Transverse colon (tissue), 4 donors: ENCODE measurements around the gene EXOC6. TPM values are rescaled to one million over a fixed set of nuclear protein-coding genes. Genes with fewer than 3 reads are reported as not detected.
"Not testable (repeated sequence)": the region's sequence is repeated elsewhere in the genome, so short reads cannot be mapped to it uniquely, and the experiment has no call there.

Source experiments
- DNase-seq: peaks from one replicate; pipeline ENCODE4 v3.0.0-alpha.2; 2019
- H3K27ac ChIP-seq, 4 donors: fragments of 200-600 bp; sonication (generic); 2 replicates each; pipeline ENCODE4 v1.5.1; 2016 to 2018; ENCODE audit warnings: inconsistent platforms in 4 of 4
- H3K27me3 ChIP-seq: fragments of 200-600 bp; sonication (generic); 2 replicates; pipeline ENCODE4 v1.5.1; 2017; ENCODE audit warnings: inconsistent platforms
- H3K36me3 ChIP-seq, 4 donors: fragments of 200-600 bp; sonication (generic); 2 replicates each; pipeline ENCODE4 v1.5.1; 2017 to 2019; ENCODE audit warnings: inconsistent platforms in 4 of 4
- H3K4me1 ChIP-seq, 4 donors: fragments of 200-600 bp; sonication (generic); 2 replicates each; pipeline ENCODE4 v1.5.1; 2017 to 2020; ENCODE audit warnings: inconsistent platforms in 4 of 4
- H3K4me3 ChIP-seq, 4 donors: fragments of 200-600 bp; sonication (generic); 1 replicate in 1 of 4; 2 replicates in 3 of 4; pipeline versions ENCODE4 v1.5.1 to v1.6.1; 2017 to 2019; ENCODE audit warnings: inconsistent platforms in 4 of 4
- H3K9me3 ChIP-seq, 2 donors: fragments of 200-600 bp; sonication (generic); 2 replicates each; pipeline ENCODE4 v1.5.1; 2017 to 2019; ENCODE audit warnings: inconsistent platforms in 2 of 2
- CTCF ChIP-seq, 5 experiments: fragments of 200-600 bp in 3 of 5; fragments of 450-650 bp in 2 of 5; sonication (generic) in 3 of 5; IDR thresholded peaks; 1 replicate in 2 of 5; 2 replicates in 3 of 5; pipeline ENCODE4 v1.5.1; 2016 to 2017; ENCODE audit warnings: antibody characterized with exemption in 5 of 5, inconsistent platforms in 3 of 5, mild to moderate bottlenecking in 2 of 5, moderate library complexity in 1 of 5
- EP300 ChIP-seq: sonication (generic); formaldehyde crosslinking; IDR thresholded peaks from one replicate; pipeline ENCODE4 v1.6.1; 2017; ENCODE audit warnings: antibody characterized with exemption, low read depth
- POLR2A ChIP-seq: fragments of 450-650 bp; IDR thresholded peaks from one replicate; pipeline ENCODE4 v1.6.1; 2016; ENCODE audit warnings: antibody characterized with exemption, mild to moderate bottlenecking, moderate library complexity
- POLR2AphosphoS5 ChIP-seq, 3 donors: sonication (generic); formaldehyde crosslinking; IDR thresholded peaks; one replicate each; pipeline ENCODE4 v1.6.1; 2016; ENCODE audit warnings: antibody characterized with exemption in 3 of 3
- WGBS, 2 donors: methylation state at CpG; one replicate each; pipeline ENCODE4 v1.1.5; 2018; ENCODE audit warnings: low coverage in 1 of 2; 5-methylcytosine and 5-hydroxymethylcytosine counted together
- in situ Hi-C, 4 donors: fragments of 200-750 bp; cut with MboI; loops; one replicate each; pipeline versions ENCODE4 v1.15.0 to v1.15.1; 2017; ENCODE audit warnings: low sequenced_read_pairs in 3 of 4, low pct_ligation_motif_present in 1 of 4, low pct_unique_long_range_greater_than_20kb in 1 of 4
- intact Hi-C: fragments of 100-400 bp; cut with DNase I; formaldehyde crosslinking; loops from one replicate; pipeline ENCODE4 v1.15.1; 2023; ENCODE audit warnings: low total_unique reads
- total RNA-seq, 4 donors: library from RNA; depleted of rRNA; stranded (reverse); fragments of >200 nt; gene quantifications; one replicate each; pipeline ENCODE4 v1.1.0, GENCODE V29; 2016

Gene EXOC6
- total RNA-seq, 4 donors from 2014 or later: 1.9 to 13.1 (median 11.6) TPM

GRCh38 chr10:92942226-92942625, 93.9 kb downstream of the EXOC6 start:
- DNase-seq: no peak
- H3K27ac ChIP-seq: no peak overlapping the region
- H3K9me3 ChIP-seq: no peaks in the 10 kb centered on the region
- TF ChIP-seq CTCF (IDR thresholded peaks at IDR 0.05) (no peak), EP300 (no peak), POLR2AphosphoS5 (IDR thresholded peaks at IDR 0.05) (no peak), POLR2A (no peak)
- no peak overlapping the region for H3K4me3 ChIP-seq
- H3K36me3 ChIP-seq: peaks cover 0 to 9% (median 0%) of the 10 kb centered on the region in 4 donors
- intact Hi-C loops (no loop called here), in situ Hi-C loops (no loop called here)
- H3K27me3 ChIP-seq: no peaks in the 10 kb centered on the region
- no peaks in the 10 kb centered on the region for H3K4me1 ChIP-seq

- DNase-seq: no peak
- H3K4me1 ChIP-seq: no peaks in the 10 kb centered on the region
- intact Hi-C loops (no loop called here), in situ Hi-C loops (no loop called here)
- H3K4me3 ChIP-seq: no peak overlapping the region
- TF ChIP-seq EP300: no peak
- peaks cover 0 to 11% (median 0%) of the 10 kb centered on the region in 4 donors for H3K36me3 ChIP-seq
- no peaks in the 10 kb centered on the region for H3K9me3 ChIP-seq
- H3K27ac ChIP-seq: no peak overlapping the region
- no peaks in the 10 kb centered on the region for H3K27me3 ChIP-seq
- 83 to 99% methylated on average over 3 of the region's 3 CpGs for WGBS, 2 donors
Observed at GRCh38 chr10:92946491-92946890, 98.2 kb downstream of the EXOC6 start.

GRCh38 chr10:92952573-92952972, 104.3 kb downstream of the EXOC6 start:
- H3K4me1 ChIP-seq, intact Hi-C loops, H3K27me3 ChIP-seq, in situ Hi-C loops, H3K9me3 ChIP-seq, DNase-seq, H3K27ac ChIP-seq, H3K4me3 ChIP-seq: not testable (repeated sequence)
- peaks cover 0 to 12% (median 3%) of the 10 kb centered on the region in 4 donors for H3K36me3 ChIP-seq

GRCh38 chr10:92957223-92958010, 109.1 kb downstream of the EXOC6 start:
- Histone ChIP-seq H3K4me3 (no peak overlapping the region), H3K36me3 (peaks cover 0 to 5% (median 2%) of the 10 kb centered on the region in 4 donors), H3K9me3 (no peaks in the 10 kb centered on the region), H3K27ac (no peak overlapping the region), H3K27me3 (no peaks in the 10 kb centered on the region), H3K4me1 (no peaks in the 10 kb centered on the region)
- no peak for TF ChIP-seq CTCF (IDR thresholded peaks at IDR 0.05)
- intact Hi-C loops (no loop called here), in situ Hi-C loops (no loop called here)
- WGBS, 2 donors: 74 to 75% methylated on average over 1 to 2 of the region's 2 CpGs
- DNase-seq: no peak

- 91 to 92% methylated on average over 2 of the region's 2 CpGs for WGBS, 2 donors
- in situ Hi-C loops (no loop called here), intact Hi-C loops (no loop called here)
- H3K4me1 ChIP-seq: no peaks in the 10 kb centered on the region
- TF ChIP-seq EP300 (no peak), CTCF (IDR thresholded peaks at IDR 0.05) (no peak), POLR2A (no peak), POLR2AphosphoS5 (IDR thresholded peaks at IDR 0.05) (no peak)
- H3K27me3 ChIP-seq: no peaks in the 10 kb centered on the region
- H3K4me3 ChIP-seq: no peak overlapping the region
- H3K27ac ChIP-seq: no peak overlapping the region
- H3K36me3 ChIP-seq: no peaks in the 10 kb centered on the region
- H3K9me3 ChIP-seq: no peaks in the 10 kb centered on the region
- no peak for DNase-seq
Observed at GRCh38 chr10:92961638-92962037, 113.3 kb downstream of the EXOC6 start.
